UCSD-AML1 (cell line): ENCODE results near the gene AKAP12.

Experiments used
- DNase-seq: peaks from one replicate; lab custom pipeline; 2025; ENCODE audit not compliant: unreplicated experiment; lab: John Stamatoyannopoulos, UW

The AKAP12 gene

GRCh38 chr6:151403919-151404308 is 164.1 kb downstream of the AKAP12 start:
- no peak for DNase-seq
